Fibroblast of lung (primary cell): Measurements from ENCODE around the gene BBS1. TPM values are rescaled to one million over a fixed set of nuclear protein-coding genes. Genes with fewer than 3 reads are reported as not detected.
"Not testable (repeated sequence)": the region's sequence is repeated elsewhere in the genome, so short reads cannot be mapped to it uniquely, and the experiment has no call there.

Experiments
- DNase-seq, 2 donors: peaks; one replicate each; pipeline versions ENCODE4 v3.0.0 to v3.0.0-alpha.2; 2010; ENCODE audit warnings: low read depth in 2 of 2
- H2AFZ ChIP-seq: 2 replicates; pipeline ENCODE4 v1.5.1; 2012; ENCODE audit warnings: low read length, control low read depth, inconsistent platforms
- H3K27ac ChIP-seq: 2 replicates; pipeline ENCODE4 v1.5.1; 2011; ENCODE audit warnings: low read length, control low read depth; ENCODE audit not compliant: insufficient read depth
- H3K27me3 ChIP-seq: 2 replicates; pipeline ENCODE4 v1.5.1; 2011; ENCODE audit warnings: mild to moderate bottlenecking, low read length; ENCODE audit not compliant: control insufficient read depth, insufficient read depth
- H3K36me3 ChIP-seq: 2 replicates; pipeline ENCODE4 v1.5.1; 2011; ENCODE audit warnings: low read length; ENCODE audit not compliant: control insufficient read depth, insufficient read depth
- H3K4me1 ChIP-seq: 2 replicates; pipeline ENCODE4 v1.5.1; 2011; ENCODE audit warnings: low read length; ENCODE audit not compliant: control insufficient read depth, insufficient read depth; ENCODE audit errors: extremely low read depth
- H3K4me2 ChIP-seq: 2 replicates; pipeline ENCODE4 v1.5.1; 2011; ENCODE audit warnings: low read length, control low read depth; ENCODE audit not compliant: insufficient read depth; ENCODE audit errors: extremely low read depth
- H3K4me3 ChIP-seq, 4 experiments: fragments of 200-600 bp in 1 of 4; sonication (generic) in 1 of 4; replicated peaks in 1 of 4; 2 replicates each; pipeline ENCODE4 v1.5.1; 2011 to 2016; ENCODE audit warnings: low read length in 4 of 4, low read depth in 3 of 4, mild to moderate bottlenecking in 3 of 4, control low read depth in 2 of 4, inconsistent platforms in 1 of 4, mixed read lengths in 1 of 4; ENCODE audit not compliant: insufficient read depth in 1 of 4; ENCODE audit errors: control extremely low read depth in 1 of 4
- H3K79me2 ChIP-seq: 2 replicates; pipeline ENCODE4 v1.5.1; 2012; ENCODE audit warnings: mild to moderate bottlenecking, low read length, inconsistent platforms; ENCODE audit not compliant: control insufficient read depth, insufficient read depth
- H3K9ac ChIP-seq: 2 replicates; pipeline ENCODE4 v1.5.1; 2011; ENCODE audit warnings: mild to moderate bottlenecking, low read length, control low read depth; ENCODE audit not compliant: insufficient read depth
- H3K9me3 ChIP-seq: 2 replicates; pipeline ENCODE4 v1.5.1; 2012; ENCODE audit warnings: low read depth, low read length; ENCODE audit not compliant: control insufficient read depth, insufficient read depth
- H4K20me1 ChIP-seq: 2 replicates; pipeline ENCODE4 v1.5.1; 2011; ENCODE audit warnings: low read length; ENCODE audit not compliant: control insufficient read depth, insufficient read depth; ENCODE audit errors: extremely low read depth
- EZH2 ChIP-seq: IDR thresholded peaks from 2 replicates; pipeline ENCODE4 v1.5.1; 2012; ENCODE audit warnings: low read length, control low read depth, mild to moderate bottlenecking; ENCODE audit errors: missing control alignments
- polyA plus RNA-seq, 2 donors: library from polyadenylated mRNA; depleted of rRNA in 1 of 2; stranded (reverse) in 1 of 2; unstranded in 1 of 2; fragments of >200 nt; gene quantifications; 2 replicates each; pipeline ENCODE4 v1.2.1, GENCODE V29; 2011 to 2012; ENCODE audit warnings: missing spikeins in 1 of 2
- total RNA-seq: library from RNA; depleted of rRNA; stranded (reverse); fragments of >200 nt; gene quantifications from 2 replicates; pipeline ENCODE4 v1.2.1, GENCODE V29; 2014
- TF ChIP-seq, protein P1 (sequence below), 2 donors: IDR thresholded peaks in 1 of 2; conservative IDR thresholded peaks in 1 of 2; 1 replicate in 1 of 2; 2 replicates in 1 of 2; pipeline ENCODE4 v1.5.1; 2011 to 2012; ENCODE audit warnings: low read length in 2 of 2, control low read depth in 1 of 2, inconsistent platforms in 1 of 2, low read depth in 1 of 2, mild to moderate bottlenecking in 1 of 2

The BBS1 gene
- total and polyA plus RNA-seq, 2 donors (not counting 1 experiment from before 2014, with no cell fraction given) = 16.5 to 20.5 TPM

DNA sequence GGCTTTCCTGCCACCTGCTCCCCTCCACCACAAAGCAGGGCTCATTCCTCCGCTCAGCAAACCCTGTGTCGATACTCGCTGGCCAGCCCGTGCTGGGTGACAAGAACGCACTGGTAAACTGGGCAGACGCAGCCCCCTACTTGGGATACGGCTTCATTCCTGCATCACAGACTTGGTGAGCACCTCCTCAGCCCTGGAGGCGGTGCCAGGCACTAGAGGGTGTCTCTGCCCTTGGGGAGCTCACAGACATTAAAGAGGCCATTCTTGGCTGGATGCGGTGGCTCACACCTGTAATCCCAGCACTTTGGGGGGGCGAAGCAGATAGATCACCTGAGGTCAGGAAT lies 29.4 kb downstream of the BBS1 start:
- H3K9me3 ChIP-seq = no peaks in the 10 kb centered on the region
- peaks cover 8% of the 10 kb centered on the region for H3K4me1 ChIP-seq
- H3K4me2 ChIP-seq = no peak overlapping the region
- H3K9ac ChIP-seq = no peak overlapping the region
- no peaks in the 10 kb centered on the region for H4K20me1 ChIP-seq
- no peak overlapping the region for H2AFZ ChIP-seq
- no peaks in the 10 kb centered on the region for H3K27me3 ChIP-seq
- H3K4me3 ChIP-seq = no peak overlapping the region
- no peaks in the 10 kb centered on the region for H3K79me2 ChIP-seq
- H3K27ac ChIP-seq = no peak overlapping the region
- H3K36me3 ChIP-seq = peaks cover 4% of the 10 kb centered on the region
- TF ChIP-seq, protein P1, sequence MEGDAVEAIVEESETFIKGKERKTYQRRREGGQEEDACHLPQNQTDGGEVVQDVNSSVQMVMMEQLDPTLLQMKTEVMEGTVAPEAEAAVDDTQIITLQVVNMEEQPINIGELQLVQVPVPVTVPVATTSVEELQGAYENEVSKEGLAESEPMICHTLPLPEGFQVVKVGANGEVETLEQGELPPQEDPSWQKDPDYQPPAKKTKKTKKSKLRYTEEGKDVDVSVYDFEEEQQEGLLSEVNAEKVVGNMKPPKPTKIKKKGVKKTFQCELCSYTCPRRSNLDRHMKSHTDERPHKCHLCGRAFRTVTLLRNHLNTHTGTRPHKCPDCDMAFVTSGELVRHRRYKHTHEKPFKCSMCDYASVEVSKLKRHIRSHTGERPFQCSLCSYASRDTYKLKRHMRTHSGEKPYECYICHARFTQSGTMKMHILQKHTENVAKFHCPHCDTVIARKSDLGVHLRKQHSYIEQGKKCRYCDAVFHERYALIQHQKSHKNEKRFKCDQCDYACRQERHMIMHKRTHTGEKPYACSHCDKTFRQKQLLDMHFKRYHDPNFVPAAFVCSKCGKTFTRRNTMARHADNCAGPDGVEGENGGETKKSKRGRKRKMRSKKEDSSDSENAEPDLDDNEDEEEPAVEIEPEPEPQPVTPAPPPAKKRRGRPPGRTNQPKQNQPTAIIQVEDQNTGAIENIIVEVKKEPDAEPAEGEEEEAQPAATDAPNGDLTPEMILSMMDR (conservative IDR thresholded peaks at IDR 0.05 in 1 of 2, IDR thresholded peaks at IDR 0.05 in 1 of 2; ENCODE audit: low read depth in 1 of 2, low read length in 2 of 2) = no peak
- no peak for TF ChIP-seq EZH2
- DNase-seq = no peak

DNA sequence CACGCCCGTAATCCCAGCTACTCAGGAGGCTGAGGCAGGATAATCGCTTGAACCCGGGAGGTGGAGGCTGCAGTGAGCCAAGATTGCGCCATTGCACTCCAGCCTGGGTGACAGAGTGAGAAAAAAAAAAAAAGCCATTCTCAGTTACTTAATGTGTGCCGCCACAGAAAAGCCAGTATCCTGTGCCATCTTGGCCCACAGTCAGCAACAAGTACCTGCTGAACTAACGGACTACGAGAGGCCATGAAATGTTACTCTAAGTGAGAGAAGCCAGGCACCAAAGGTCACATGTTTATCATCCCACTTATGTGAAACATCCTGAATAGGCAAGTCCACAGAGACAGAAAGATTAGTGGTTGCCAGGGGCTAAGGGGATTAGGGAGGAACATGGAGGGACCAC lies 30.2 kb downstream of the BBS1 start:
- not testable (repeated sequence) for H3K79me2 ChIP-seq, H3K27me3 ChIP-seq, H4K20me1 ChIP-seq, H3K4me2 ChIP-seq, H3K9me3 ChIP-seq, H3K27ac ChIP-seq, H3K9ac ChIP-seq, H3K4me1 ChIP-seq, DNase-seq, H3K36me3 ChIP-seq, H3K4me3 ChIP-seq, H2AFZ ChIP-seq

DNA sequence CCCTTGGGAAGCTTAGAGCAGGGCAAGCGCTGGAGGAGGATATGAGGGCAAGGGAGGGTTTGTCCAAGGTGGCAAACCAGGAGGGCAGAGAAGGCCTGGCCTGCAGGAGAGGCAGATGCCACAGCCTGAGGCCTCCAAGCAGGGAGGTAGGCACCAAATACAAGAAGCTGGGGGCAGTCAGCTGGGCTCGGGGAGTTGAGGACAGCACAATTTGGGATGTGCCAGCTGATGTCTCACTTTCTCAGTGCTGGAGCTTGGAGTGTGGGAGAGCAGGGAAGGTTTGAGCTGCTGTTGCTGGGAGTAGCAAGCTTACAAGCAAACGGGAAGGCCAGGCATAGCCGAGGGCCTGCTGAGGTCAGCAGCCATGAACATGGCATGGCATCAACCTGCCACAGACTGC lies 31.5 kb downstream of the BBS1 start:
- H3K27ac ChIP-seq = no peak overlapping the region
- TF ChIP-seq, protein P1 (conservative IDR thresholded peaks at IDR 0.05 in 1 of 2, IDR thresholded peaks at IDR 0.05 in 1 of 2; ENCODE audit: low read depth in 1 of 2, low read length in 2 of 2) = no peak
- no peak for TF ChIP-seq EZH2
- no peak overlapping the region for H3K4me2 ChIP-seq
- peaks cover 4% of the 10 kb centered on the region for H3K36me3 ChIP-seq
- DNase-seq = no peak
- H2AFZ ChIP-seq = no peak overlapping the region
- no peaks in the 10 kb centered on the region for H3K79me2 ChIP-seq
- no peak overlapping the region for H3K4me3 ChIP-seq
- H3K27me3 ChIP-seq = no peaks in the 10 kb centered on the region
- H3K9me3 ChIP-seq = no peaks in the 10 kb centered on the region
- peaks cover 8% of the 10 kb centered on the region for H3K4me1 ChIP-seq
- no peaks in the 10 kb centered on the region for H4K20me1 ChIP-seq
- no peak overlapping the region for H3K9ac ChIP-seq
